Measurements from ENCODE around the gene HSP90B1.

Gene HSP90B1

DNA sequence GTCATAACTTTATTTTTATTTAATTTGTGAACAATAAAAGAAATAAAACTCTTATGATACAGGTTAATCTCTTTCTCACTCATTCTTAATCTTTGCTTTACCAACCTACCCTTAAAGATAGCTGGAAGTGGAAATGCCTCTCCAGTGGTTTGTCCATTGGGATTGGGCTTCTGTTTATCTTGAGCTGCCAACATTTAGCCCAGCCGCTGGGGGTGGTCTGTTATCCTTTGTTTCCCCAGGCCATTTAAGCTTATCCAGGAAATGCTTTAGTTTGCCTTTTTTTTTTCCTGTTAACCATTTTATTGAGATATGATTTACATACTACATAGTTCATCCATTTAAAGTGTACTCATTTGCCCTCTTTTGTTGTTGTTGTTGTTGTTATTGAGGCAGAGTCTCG is 43.7 kb downstream of the HSP90B1 start:
- Histone ChIP-seq H4K91ac (ENCODE audit: low read length) (no peak overlapping the region), H3K14ac (ENCODE audit: low read length in 2 of 2) (no peak overlapping the region), H2AK5ac (ENCODE audit: low read length, severe bottlenecking) (no peak overlapping the region), H2BK15ac (ENCODE audit: low read depth, poor library complexity, severe bottlenecking) (no peak overlapping the region), H3K79me1 (replicated peaks; ENCODE audit: low read length, poor library complexity, severe bottlenecking) (peaks cover 5% of the 10 kb centered on the region), H3K18ac (ENCODE audit: low read depth in 1 of 2, low read length in 2 of 2) (no peak overlapping the region), H3K23ac (ENCODE audit: low read length in 2 of 2) (peak overlapping the region in 1 of 2 experiments; percentile 9), H3K4me1 (ENCODE audit: control insufficient read depth, insufficient read depth, low read depth, low read length) (peaks cover 10% of the 10 kb centered on the region), H2AFZ (ENCODE audit: low read depth, low read length) (no peak overlapping the region), H2BK5ac (ENCODE audit: low read depth, low read length, poor library complexity, severe bottlenecking) (no peak overlapping the region), H3K4ac (ENCODE audit: low read depth in 1 of 2, low read length in 2 of 2) (no peak overlapping the region), H2BK120ac (ENCODE audit: low read depth, low read length) (no peak overlapping the region), H2BK12ac (ENCODE audit: low read length in 2 of 2) (no peak overlapping the region), H3K36me3 (ENCODE audit: control insufficient read depth in 1 of 2, insufficient read depth in 2 of 2, low read depth in 1 of 2, low read length in 2 of 2) (peaks cover 18 to 47% of the 10 kb centered on the region in 2 experiments), H3K4me3 (ENCODE audit: insufficient read depth in 1 of 2, low read depth in 1 of 2, low read length in 2 of 2) (no peak overlapping the region), H4K8ac (ENCODE audit: low read length) (no peak overlapping the region), H3K9ac (ENCODE audit: low read length) (no peak overlapping the region), H3K27ac (ENCODE audit: low read length, poor library complexity, severe bottlenecking) (no peak overlapping the region), H3K9me3 (ENCODE audit: control insufficient read depth, low read length) (no peaks in the 10 kb centered on the region), H3K4me2 (ENCODE audit: low read length, poor library complexity, severe bottlenecking) (no peak overlapping the region), H3K27me3 (ENCODE audit: control insufficient read depth in 1 of 2, insufficient read depth in 1 of 2, low read length in 2 of 2) (no peaks in the 10 kb centered on the region)
- no peak for DNase-seq
- 100% methylated on average over 2 of the region's 2 CpGs for WGBS

DNA sequence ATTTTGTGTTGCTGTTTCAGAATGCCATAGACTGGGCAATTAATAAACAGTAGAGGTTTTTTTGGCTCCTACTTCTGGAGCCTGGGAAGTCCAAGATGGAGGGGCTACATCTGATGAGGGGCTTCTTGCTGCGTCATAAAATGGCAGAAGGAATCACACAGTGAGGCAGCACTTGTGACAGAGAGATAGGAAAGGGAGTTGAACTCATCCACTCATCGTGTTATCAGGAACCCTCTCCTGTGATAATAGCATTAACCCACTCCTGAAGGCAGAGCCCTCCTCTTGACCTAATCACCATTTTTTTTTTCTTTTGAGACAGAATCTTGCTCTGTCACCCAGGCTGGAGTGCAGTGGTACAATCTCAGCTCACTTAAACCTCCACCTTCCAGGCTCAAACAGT is 45.2 kb downstream of the HSP90B1 start:
- Histone ChIP-seq H3K9ac (ENCODE audit: low read length) (no peak overlapping the region), H3K23ac (ENCODE audit: low read length in 2 of 2) (no peak overlapping the region), H3K4me2 (ENCODE audit: low read length, poor library complexity, severe bottlenecking) (no peak overlapping the region), H2AFZ (ENCODE audit: low read depth, low read length) (no peak overlapping the region), H3K27ac (ENCODE audit: low read length, poor library complexity, severe bottlenecking) (no peak overlapping the region), H2BK15ac (ENCODE audit: low read depth, poor library complexity, severe bottlenecking) (no peak overlapping the region), H3K4me3 (ENCODE audit: insufficient read depth in 1 of 2, low read depth in 1 of 2, low read length in 2 of 2) (no peak overlapping the region), H3K18ac (ENCODE audit: low read depth in 1 of 2, low read length in 2 of 2) (no peak overlapping the region), H2BK120ac (ENCODE audit: low read depth, low read length) (no peak overlapping the region), H2AK5ac (ENCODE audit: low read length, severe bottlenecking) (no peak overlapping the region), H3K4ac (ENCODE audit: low read depth in 1 of 2, low read length in 2 of 2) (no peak overlapping the region), H3K9me3 (ENCODE audit: control insufficient read depth, low read length) (no peaks in the 10 kb centered on the region), H2BK12ac (ENCODE audit: low read length in 2 of 2) (no peak overlapping the region), H3K79me1 (replicated peaks; ENCODE audit: low read length, poor library complexity, severe bottlenecking) (peaks cover 9% of the 10 kb centered on the region), H3K27me3 (ENCODE audit: control insufficient read depth in 1 of 2, insufficient read depth in 1 of 2, low read length in 2 of 2) (no peaks in the 10 kb centered on the region), H4K91ac (ENCODE audit: low read length) (no peak overlapping the region), H3K14ac (ENCODE audit: low read length in 2 of 2) (no peak overlapping the region), H3K4me1 (ENCODE audit: control insufficient read depth, insufficient read depth, low read depth, low read length) (peaks cover 10% of the 10 kb centered on the region), H2BK5ac (ENCODE audit: low read depth, low read length, poor library complexity, severe bottlenecking) (no peak overlapping the region), H4K8ac (ENCODE audit: low read length) (no peak overlapping the region), H3K36me3 (ENCODE audit: control insufficient read depth in 1 of 2, insufficient read depth in 2 of 2, low read depth in 1 of 2, low read length in 2 of 2) (peaks cover 22 to 52% of the 10 kb centered on the region in 2 experiments)
- 97% methylated on average over 2 of the region's 2 CpGs for WGBS
- no peak for DNase-seq

DNA sequence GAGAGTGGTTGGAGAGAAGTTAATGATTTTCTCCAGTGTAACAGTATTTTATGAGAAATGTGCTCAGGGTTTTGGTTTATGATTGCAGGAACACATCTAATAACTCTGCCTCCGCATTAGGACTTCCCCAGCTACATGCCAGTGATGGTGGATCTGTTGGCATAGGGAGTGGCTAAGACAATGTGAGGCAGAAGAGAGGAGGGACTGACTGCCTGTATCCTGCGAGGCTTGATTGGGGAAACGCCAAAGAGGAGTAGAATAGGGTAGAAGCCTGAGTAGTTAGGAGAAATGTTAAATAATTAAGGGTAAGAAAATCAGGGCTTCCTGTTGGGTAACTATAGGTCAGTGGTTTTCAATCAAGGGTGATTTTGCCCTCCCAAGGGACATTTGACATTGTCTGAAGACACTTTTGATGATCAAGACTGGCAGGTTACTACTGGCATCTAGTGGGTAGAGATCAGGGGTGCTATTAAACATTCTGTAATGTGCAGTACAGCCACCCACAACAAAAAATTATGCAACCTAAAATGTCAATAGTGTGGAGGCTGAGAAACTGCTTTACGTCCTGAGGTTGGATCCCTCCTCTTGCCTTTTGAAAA is 48.3 kb downstream of the HSP90B1 start:
- no peak overlapping the region for H3K9ac ChIP-seq (ENCODE audit: low read length)
- no peak overlapping the region for H3K18ac ChIP-seq (ENCODE audit: low read depth in 1 of 2, low read length in 2 of 2)
- no peak overlapping the region for H3K4me2 ChIP-seq (ENCODE audit: low read length, poor library complexity, severe bottlenecking)
- H3K36me3 ChIP-seq (ENCODE audit: control insufficient read depth in 1 of 2, insufficient read depth in 2 of 2, low read depth in 1 of 2, low read length in 2 of 2) = peaks cover 32 to 71% of the 10 kb centered on the region in 2 experiments
- H3K14ac ChIP-seq (ENCODE audit: low read length in 2 of 2) = no peak overlapping the region
- 95% methylated on average over 4 of the region's 4 CpGs for WGBS
- no peaks in the 10 kb centered on the region for H3K9me3 ChIP-seq (ENCODE audit: control insufficient read depth, low read length)
- no peak overlapping the region for H3K4me3 ChIP-seq (ENCODE audit: insufficient read depth in 1 of 2, low read depth in 1 of 2, low read length in 2 of 2)
- H2AFZ ChIP-seq (ENCODE audit: low read depth, low read length) = no peak overlapping the region
- H3K27ac ChIP-seq (ENCODE audit: low read length, poor library complexity, severe bottlenecking) = no peak overlapping the region
- H3K4me1 ChIP-seq (ENCODE audit: control insufficient read depth, insufficient read depth, low read depth, low read length) = peaks cover 6% of the 10 kb centered on the region
- H3K27me3 ChIP-seq (ENCODE audit: control insufficient read depth in 1 of 2, insufficient read depth in 1 of 2, low read length in 2 of 2) = no peaks in the 10 kb centered on the region
- H2BK12ac ChIP-seq (ENCODE audit: low read length in 2 of 2) = no peak overlapping the region
- peaks cover 18% of the 10 kb centered on the region for H3K79me1 ChIP-seq (replicated peaks; ENCODE audit: low read length, poor library complexity, severe bottlenecking)
- H2BK15ac ChIP-seq (ENCODE audit: low read depth, poor library complexity, severe bottlenecking) = no peak overlapping the region
- no peak overlapping the region for H3K4ac ChIP-seq (ENCODE audit: low read depth in 1 of 2, low read length in 2 of 2)
- H2AK5ac ChIP-seq (ENCODE audit: low read length, severe bottlenecking) = no peak overlapping the region
- no peak overlapping the region for H3K23ac ChIP-seq (ENCODE audit: low read length in 2 of 2)
- no peak overlapping the region for H2BK5ac ChIP-seq (ENCODE audit: low read depth, low read length, poor library complexity, severe bottlenecking)
- H4K91ac ChIP-seq (ENCODE audit: low read length) = no peak overlapping the region
- no peak overlapping the region for H4K8ac ChIP-seq (ENCODE audit: low read length)
- no peak for DNase-seq
- H2BK120ac ChIP-seq (ENCODE audit: low read depth, low read length) = no peak overlapping the region

DNA sequence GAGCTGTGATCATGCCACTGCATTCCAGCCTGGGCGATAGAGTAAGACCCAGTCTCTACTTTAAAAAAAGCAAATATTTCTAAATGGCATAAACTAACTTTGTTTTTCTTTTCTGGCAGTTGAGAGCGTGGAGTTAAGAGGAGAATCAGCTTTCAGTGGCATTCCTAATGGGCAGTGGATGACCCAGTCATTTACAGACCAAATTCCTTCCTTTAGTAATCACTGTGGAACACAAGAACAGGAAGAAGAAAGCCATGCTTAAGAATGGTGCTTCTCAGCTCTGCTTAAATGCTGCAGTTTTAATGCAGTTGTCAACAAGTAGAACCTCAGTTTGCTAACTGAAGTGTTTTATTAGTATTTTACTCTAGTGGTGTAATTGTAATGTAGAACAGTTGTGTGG is 56.6 kb downstream of the HSP90B1 start:
- Histone ChIP-seq H2BK120ac (ENCODE audit: low read depth, low read length) (no peak overlapping the region), H3K14ac (ENCODE audit: low read length in 2 of 2) (no peak overlapping the region), H3K4me3 (ENCODE audit: insufficient read depth in 1 of 2, low read depth in 1 of 2, low read length in 2 of 2) (no peak overlapping the region), H2BK12ac (ENCODE audit: low read length in 2 of 2) (no peak overlapping the region), H3K9me3 (ENCODE audit: control insufficient read depth, low read length) (no peaks in the 10 kb centered on the region), H3K36me3 (ENCODE audit: control insufficient read depth in 1 of 2, insufficient read depth in 2 of 2, low read depth in 1 of 2, low read length in 2 of 2) (peaks cover 12 to 83% of the 10 kb centered on the region in 2 experiments), H3K9ac (ENCODE audit: low read length) (no peak overlapping the region), H2AFZ (ENCODE audit: low read depth, low read length) (no peak overlapping the region), H3K27me3 (ENCODE audit: control insufficient read depth in 1 of 2, insufficient read depth in 1 of 2, low read length in 2 of 2) (no peaks in the 10 kb centered on the region), H3K4me1 (ENCODE audit: control insufficient read depth, insufficient read depth, low read depth, low read length) (peaks cover 3% of the 10 kb centered on the region), H2BK15ac (ENCODE audit: low read depth, poor library complexity, severe bottlenecking) (no peak overlapping the region), H3K4me2 (ENCODE audit: low read length, poor library complexity, severe bottlenecking) (no peak overlapping the region), H3K23ac (ENCODE audit: low read length in 2 of 2) (no peak overlapping the region), H4K8ac (ENCODE audit: low read length) (no peak overlapping the region), H3K27ac (ENCODE audit: low read length, poor library complexity, severe bottlenecking) (peak overlapping the region; percentile 64), H2BK5ac (ENCODE audit: low read depth, low read length, poor library complexity, severe bottlenecking) (no peak overlapping the region), H3K4ac (ENCODE audit: low read depth in 1 of 2, low read length in 2 of 2) (no peak overlapping the region), H4K91ac (ENCODE audit: low read length) (no peak overlapping the region), H3K79me1 (replicated peaks; ENCODE audit: low read length, poor library complexity, severe bottlenecking) (peaks cover 4% of the 10 kb centered on the region), H3K18ac (ENCODE audit: low read depth in 1 of 2, low read length in 2 of 2) (no peak overlapping the region), H2AK5ac (ENCODE audit: low read length, severe bottlenecking) (peak overlapping the region; percentile 29)
- WGBS = 17% methylated on average over 1 of the region's 2 CpGs
- DNase-seq = peak; percentile 76

All from mesenchymal stem cell (in vitro differentiated cells and primary cell).